Lower lobe of right lung (tissue), 2 donors: ENCODE results near the gene SH3PXD2A. TPM values are rescaled to one million over a fixed set of nuclear protein-coding genes. Genes with fewer than 3 reads are reported as not detected.

Experiments used
- ATAC-seq, 2 donors: fragments of 200-7000 bp; cut with Tn5 transposase; one replicate each; pipeline ENCODE4 v1.9.1; 2020 to 2022; ENCODE audit warnings: mild to moderate bottlenecking in 2 of 2, moderate library complexity in 2 of 2
- DNase-seq: peaks from one replicate; pipeline ENCODE4 v3.0.0-alpha.2; 2020
- H3K27ac ChIP-seq: fragments of 200-600 bp; one replicate; pipeline ENCODE4 v1.8.0; 2022
- H3K27me3 ChIP-seq: fragments of 200-600 bp; one replicate; pipeline ENCODE4 v1.8.0; 2022; ENCODE audit warnings: low read depth
- H3K36me3 ChIP-seq: fragments of 200-600 bp; one replicate; pipeline ENCODE4 v1.8.0; 2022; ENCODE audit warnings: mild to moderate bottlenecking
- H3K4me1 ChIP-seq: fragments of 200-600 bp; one replicate; pipeline ENCODE4 v1.8.0; 2022
- H3K4me3 ChIP-seq: fragments of 200-600 bp; one replicate; pipeline ENCODE4 v1.8.0; 2022; ENCODE audit warnings: mild to moderate bottlenecking
- H3K9me3 ChIP-seq: fragments of 200-600 bp; one replicate; pipeline ENCODE4 v1.8.0; 2022
- CTCF ChIP-seq: fragments of 200-600 bp; IDR thresholded peaks from one replicate; pipeline ENCODE4 v1.8.0; 2022; ENCODE audit warnings: antibody characterized with exemption, mild to moderate bottlenecking
- intact Hi-C: fragments of 100-400 bp; cut with DNase I; formaldehyde crosslinking; loops from one replicate; pipeline ENCODE4 v1.11.0; 2022
- total RNA-seq: library from RNA; stranded (reverse); fragmentation: NEBNext Ultra II Directional; extraction: Animal tissue kit (Norgen Biotek cat#: 25700); gene quantifications from one replicate; pipeline ENCODE4 v1.2.1, GENCODE V29; 2021
- donor health status: DM: no; HTN: yes; CAD: no; lungs with severe emphysema.

SH3PXD2A gene
- total RNA-seq, 1 donor from 2014 or later, result 34.8 TPM

DNA sequence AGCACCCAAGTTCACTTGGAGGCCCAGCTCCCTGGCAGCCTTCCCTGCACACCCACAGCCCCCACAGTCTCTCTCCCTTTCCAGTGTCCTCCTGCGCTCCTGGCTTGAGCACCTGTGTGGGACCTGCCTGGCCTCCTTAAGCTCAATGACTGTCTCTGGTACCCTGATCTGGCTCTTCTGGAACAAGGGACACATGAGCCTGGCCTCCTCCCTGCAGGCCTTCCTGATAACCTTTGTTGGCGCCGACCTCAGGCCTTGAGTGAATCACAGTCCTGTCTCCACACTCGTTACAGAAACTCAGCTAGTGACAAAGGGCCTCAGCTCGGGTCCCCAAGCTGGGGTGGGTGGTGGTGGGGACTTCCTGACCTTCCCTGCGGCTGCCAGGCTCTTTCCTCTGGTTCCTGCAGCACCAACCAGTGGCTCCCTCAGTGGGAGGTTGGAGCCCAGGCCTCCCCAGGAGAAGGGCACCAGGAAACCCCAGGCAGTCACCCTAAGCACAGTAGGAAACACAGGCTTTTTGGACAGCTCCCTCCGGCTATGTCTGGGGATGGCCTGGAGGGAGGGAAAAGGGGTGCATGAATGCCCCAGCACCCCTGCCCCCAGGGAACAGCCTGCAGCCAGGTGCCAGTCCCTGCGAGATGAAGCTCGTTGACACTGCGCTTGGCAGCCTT lies 147.3 kb downstream of the SH3PXD2A start:
- DNase-seq (no peak), ATAC-seq (no peak)
- intact Hi-C loops, result no loop called here
- Histone ChIP-seq H3K4me1 (no peaks in the 10 kb centered on the region), H3K27me3 (no peaks in the 10 kb centered on the region), H3K27ac (no peak overlapping the region), H3K36me3 (no peaks in the 10 kb centered on the region), H3K4me3 (no peak overlapping the region), H3K9me3 (no peaks in the 10 kb centered on the region)
- TF ChIP-seq CTCF, result no peak

GRCh38 chr10:103706762-103707161 lies 148.6 kb downstream of the SH3PXD2A start:
- Histone ChIP-seq H3K4me3 (no peak overlapping the region), H3K36me3 (no peaks in the 10 kb centered on the region), H3K27me3 (no peaks in the 10 kb centered on the region), H3K27ac (no peak overlapping the region), H3K9me3 (no peaks in the 10 kb centered on the region), H3K4me1 (no peaks in the 10 kb centered on the region)
- ATAC-seq (no peak), DNase-seq (no peak)
- intact Hi-C loops, result no loop called here
- no peak for TF ChIP-seq CTCF

GRCh38 chr10:103706047-103706446 lies 149.3 kb downstream of the SH3PXD2A start:
- Histone ChIP-seq H3K27ac (no peak overlapping the region), H3K9me3 (no peaks in the 10 kb centered on the region), H3K27me3 (no peaks in the 10 kb centered on the region), H3K36me3 (no peaks in the 10 kb centered on the region), H3K4me3 (no peak overlapping the region), H3K4me1 (no peaks in the 10 kb centered on the region)
- ATAC-seq (no peak), DNase-seq (no peak)
- TF ChIP-seq CTCF, result no peak
- intact Hi-C loops, result no loop called here

DNA sequence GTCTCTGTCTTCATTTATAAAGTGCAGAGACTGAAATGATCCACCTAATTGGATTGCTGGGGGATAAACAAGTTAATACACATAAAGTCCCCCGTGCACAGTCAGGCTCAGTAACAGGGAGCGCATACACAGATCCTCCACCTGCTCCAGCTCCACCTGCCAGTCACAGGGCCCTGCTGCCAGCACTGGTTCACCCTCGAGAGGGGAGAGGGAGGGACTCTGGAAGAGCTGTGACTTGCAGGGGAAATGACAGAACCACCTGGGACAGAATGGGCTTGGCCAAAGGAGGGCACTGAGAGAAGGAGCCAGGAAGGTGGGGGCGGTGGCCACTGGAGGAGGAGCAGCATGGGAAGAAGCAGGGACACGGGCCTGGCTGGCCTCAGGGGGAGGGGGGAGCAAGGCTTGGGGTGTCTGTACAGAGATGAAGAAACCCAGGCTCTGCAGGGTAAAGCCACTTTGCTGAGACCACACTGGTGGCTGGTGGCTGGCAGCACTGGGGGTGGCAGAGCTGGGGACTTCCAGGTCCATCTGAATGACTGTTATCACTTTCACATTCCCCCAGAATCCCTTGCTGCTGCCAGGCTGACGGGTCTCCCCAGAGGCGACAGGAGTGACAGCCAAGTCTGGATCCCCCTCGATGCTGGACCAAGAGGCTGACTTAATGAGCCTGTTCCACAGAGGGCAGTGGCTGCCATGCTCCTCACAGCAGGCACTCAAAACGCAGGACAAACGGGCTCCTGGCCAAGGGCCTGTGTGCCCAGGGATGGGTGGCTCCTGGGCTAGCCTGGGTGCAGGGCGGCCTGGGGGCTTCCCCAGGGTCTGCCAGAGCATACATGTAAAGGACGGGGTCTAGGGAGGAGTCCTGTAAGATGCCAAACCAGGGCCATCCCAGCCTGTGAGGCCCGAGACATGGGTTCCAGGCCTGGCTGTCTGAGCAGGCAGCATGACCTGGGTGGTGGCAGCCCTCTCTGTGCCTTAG lies 151.1 kb downstream of the SH3PXD2A start:
- intact Hi-C loops, result no loop called here
- Histone ChIP-seq H3K36me3 (peaks cover 7% of the 10 kb centered on the region), H3K9me3 (no peaks in the 10 kb centered on the region), H3K4me1 (no peaks in the 10 kb centered on the region), H3K27me3 (no peaks in the 10 kb centered on the region), H3K4me3 (no peak overlapping the region), H3K27ac (no peak overlapping the region)
- no peak for ATAC-seq
- DNase-seq, result no peak
- no peak for TF ChIP-seq CTCF

DNA sequence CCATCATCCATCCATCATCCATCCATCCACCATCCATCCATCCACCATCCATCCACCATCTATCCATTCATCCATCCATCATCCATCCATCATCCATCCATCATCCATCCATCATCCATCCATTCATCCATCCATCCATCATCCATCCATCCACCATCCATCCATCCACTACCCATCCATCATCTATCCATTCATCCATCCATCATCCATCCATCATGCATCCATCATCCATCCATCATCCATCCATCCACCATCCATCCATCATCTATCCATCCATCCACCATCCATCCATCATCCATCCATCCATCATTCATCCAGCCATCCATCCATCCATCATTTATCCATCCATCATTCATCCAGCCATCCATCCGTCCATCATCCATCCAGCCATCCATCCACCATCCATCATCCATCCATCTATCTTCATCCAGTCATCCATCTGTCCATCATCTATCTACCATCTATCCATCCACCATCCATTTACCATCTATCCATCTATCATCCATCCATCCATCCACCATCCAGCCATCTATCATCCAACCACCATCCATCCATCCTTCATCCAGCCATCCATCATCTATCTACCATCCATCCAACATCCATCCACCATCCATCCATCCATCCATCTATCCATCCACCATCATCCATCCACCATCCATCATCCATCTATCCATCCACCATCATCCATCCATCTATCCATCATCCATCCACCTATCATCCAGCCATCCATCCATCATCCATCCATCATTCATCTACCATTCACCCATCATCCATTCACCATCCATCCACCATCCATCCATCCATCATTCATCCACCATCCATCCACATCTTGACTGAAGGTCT lies 153.8 kb downstream of the SH3PXD2A start:
- H3K9me3 ChIP-seq, result no peaks in the 10 kb centered on the region
- DNase-seq (no peak), ATAC-seq (no peak)
- peaks cover 3% of the 10 kb centered on the region for H3K4me1 ChIP-seq
- no peak overlapping the region for H3K27ac ChIP-seq
- H3K36me3 ChIP-seq, result peaks cover 7% of the 10 kb centered on the region
- TF ChIP-seq CTCF, result no peak
- intact Hi-C loops, result no loop called here
- H3K27me3 ChIP-seq, result no peaks in the 10 kb centered on the region
- H3K4me3 ChIP-seq, result no peak overlapping the region
